ENCODE data around the gene SUGCT.
"Not testable (repeated sequence)": the region's sequence is repeated elsewhere in the genome, so short reads cannot be mapped to it uniquely, and the experiment has no call there.

SUGCT gene

GRCh38 chr7:40205992-40206391 is 71.2 kb downstream of the SUGCT start:
- no peak for DNase-seq

- no peak for DNase-seq
Observed at GRCh38 chr7:40211276-40212003, 76.6 kb downstream of the SUGCT start.

GRCh38 chr7:40213291-40213690 is 78.5 kb downstream of the SUGCT start:
- DNase-seq = no peak

- no peak for DNase-seq
Observed at GRCh38 chr7:40213856-40214255, 79.1 kb downstream of the SUGCT start.

GRCh38 chr7:40218612-40219011 is 83.8 kb downstream of the SUGCT start:
- DNase-seq = not testable (repeated sequence)

GRCh38 chr7:40219917-40220316 is 85.1 kb downstream of the SUGCT start:
- DNase-seq = no peak

GRCh38 chr7:40220421-40220911 is 85.7 kb downstream of the SUGCT start:
- DNase-seq = no peak

- no peak for DNase-seq
Observed at GRCh38 chr7:40221836-40222235, 87.0 kb downstream of the SUGCT start.

- DNase-seq = no peak
Observed at GRCh38 chr7:40223451-40224127, 88.8 kb downstream of the SUGCT start.

- DNase-seq = no peak
Observed at GRCh38 chr7:40230101-40230500, 95.3 kb downstream of the SUGCT start.

GRCh38 chr7:40231796-40232195 is 97.0 kb downstream of the SUGCT start:
- DNase-seq = no peak

GRCh38 chr7:40232242-40232893 is 97.6 kb downstream of the SUGCT start:
- no peak for DNase-seq

GRCh38 chr7:40234046-40234445 is 99.2 kb downstream of the SUGCT start:
- DNase-seq = no peak

- DNase-seq = no peak
Observed at GRCh38 chr7:40234666-40235065, 99.9 kb downstream of the SUGCT start.

- DNase-seq = no peak
Observed at GRCh38 chr7:40237731-40238130, 102.9 kb downstream of the SUGCT start.

- no peak for DNase-seq
Observed at GRCh38 chr7:40239755-40240303, 105.0 kb downstream of the SUGCT start.

- DNase-seq = no peak
Observed at GRCh38 chr7:40243076-40243475, 108.3 kb downstream of the SUGCT start.

- no peak for DNase-seq
Observed at GRCh38 chr7:40244226-40244625, 109.4 kb downstream of the SUGCT start.

- no peak for DNase-seq
Observed at GRCh38 chr7:40248681-40249080, 113.9 kb downstream of the SUGCT start.

GRCh38 chr7:40253444-40253843 is 118.6 kb downstream of the SUGCT start:
- not testable (repeated sequence) for DNase-seq

GRCh38 chr7:40263752-40264390 is 129.1 kb downstream of the SUGCT start:
- DNase-seq = no peak

- no peak for DNase-seq
Observed at GRCh38 chr7:40267583-40267982, 132.8 kb downstream of the SUGCT start.

GRCh38 chr7:40268810-40269209 is 134.0 kb downstream of the SUGCT start:
- not testable (repeated sequence) for DNase-seq

Data from NCI-H2029 treated with DMSO at 0.1 percent for 48 hours (cell line).